22Rv1 (cell line): ENCODE measurements around the gene CEP95.

Experiments
- H3K27ac ChIP-seq: fragments of 450-650 bp; 2 replicates; pipeline ENCODE4 v1.5.1; 2017
- ZFX ChIP-seq: fragments of 450-650 bp; IDR thresholded peaks from 2 replicates; pipeline ENCODE4 v1.6.1; 2017; ENCODE audit warnings: antibody characterized with exemption, borderline replicate concordance
- TF ChIP-seq, protein P1 (sequence below): fragments of 450-650 bp; IDR thresholded peaks from 2 replicates; pipeline ENCODE4 v1.5.1; 2017; ENCODE audit warnings: mild to moderate bottlenecking

CEP95 gene

DNA sequence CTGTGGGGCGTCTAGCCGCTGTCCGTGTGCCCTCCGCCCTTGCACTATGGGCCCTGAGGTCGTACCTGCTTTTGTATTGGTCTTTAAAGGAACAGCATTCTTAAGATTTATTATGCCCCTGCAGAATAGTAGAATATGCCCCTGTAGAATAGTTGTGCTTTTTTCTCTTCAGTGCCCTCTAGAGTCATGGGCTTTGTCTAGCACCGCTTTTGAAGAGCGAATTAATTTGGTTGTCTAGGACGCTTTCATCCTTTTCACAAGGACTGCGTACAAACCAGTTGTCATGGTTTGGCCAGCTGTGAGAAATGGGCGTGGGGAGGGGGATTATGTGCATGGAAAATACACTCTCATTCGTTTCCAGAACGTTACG, 621 bp downstream of the CEP95 start:
- peak overlapping the region; percentile 96 for H3K27ac ChIP-seq
- TF ChIP-seq, protein P1, sequence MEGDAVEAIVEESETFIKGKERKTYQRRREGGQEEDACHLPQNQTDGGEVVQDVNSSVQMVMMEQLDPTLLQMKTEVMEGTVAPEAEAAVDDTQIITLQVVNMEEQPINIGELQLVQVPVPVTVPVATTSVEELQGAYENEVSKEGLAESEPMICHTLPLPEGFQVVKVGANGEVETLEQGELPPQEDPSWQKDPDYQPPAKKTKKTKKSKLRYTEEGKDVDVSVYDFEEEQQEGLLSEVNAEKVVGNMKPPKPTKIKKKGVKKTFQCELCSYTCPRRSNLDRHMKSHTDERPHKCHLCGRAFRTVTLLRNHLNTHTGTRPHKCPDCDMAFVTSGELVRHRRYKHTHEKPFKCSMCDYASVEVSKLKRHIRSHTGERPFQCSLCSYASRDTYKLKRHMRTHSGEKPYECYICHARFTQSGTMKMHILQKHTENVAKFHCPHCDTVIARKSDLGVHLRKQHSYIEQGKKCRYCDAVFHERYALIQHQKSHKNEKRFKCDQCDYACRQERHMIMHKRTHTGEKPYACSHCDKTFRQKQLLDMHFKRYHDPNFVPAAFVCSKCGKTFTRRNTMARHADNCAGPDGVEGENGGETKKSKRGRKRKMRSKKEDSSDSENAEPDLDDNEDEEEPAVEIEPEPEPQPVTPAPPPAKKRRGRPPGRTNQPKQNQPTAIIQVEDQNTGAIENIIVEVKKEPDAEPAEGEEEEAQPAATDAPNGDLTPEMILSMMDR: peak; percentile 79
- TF ChIP-seq ZFX: no peak

DNA sequence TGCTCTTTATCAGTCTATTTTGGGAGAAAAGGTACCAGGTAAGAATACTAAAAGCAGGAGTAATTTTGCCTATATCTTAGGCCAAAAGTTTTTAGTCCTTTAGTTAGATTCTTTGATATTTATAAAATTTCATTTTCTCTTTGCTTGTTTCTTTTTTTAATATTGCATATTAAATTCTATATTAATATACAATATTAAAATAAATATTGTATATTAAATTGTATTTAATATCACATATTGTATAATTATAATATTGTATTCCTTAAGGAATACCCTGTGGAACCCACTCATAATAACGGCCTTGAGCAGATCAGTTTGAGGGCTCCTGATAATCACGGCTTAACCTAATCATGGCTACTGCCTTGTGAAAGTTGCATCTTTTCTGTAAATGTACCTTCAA, 1.9 kb downstream of the CEP95 start:
- TF ChIP-seq, protein P1: no peak
- no peak for TF ChIP-seq ZFX
- no peak overlapping the region for H3K27ac ChIP-seq

DNA sequence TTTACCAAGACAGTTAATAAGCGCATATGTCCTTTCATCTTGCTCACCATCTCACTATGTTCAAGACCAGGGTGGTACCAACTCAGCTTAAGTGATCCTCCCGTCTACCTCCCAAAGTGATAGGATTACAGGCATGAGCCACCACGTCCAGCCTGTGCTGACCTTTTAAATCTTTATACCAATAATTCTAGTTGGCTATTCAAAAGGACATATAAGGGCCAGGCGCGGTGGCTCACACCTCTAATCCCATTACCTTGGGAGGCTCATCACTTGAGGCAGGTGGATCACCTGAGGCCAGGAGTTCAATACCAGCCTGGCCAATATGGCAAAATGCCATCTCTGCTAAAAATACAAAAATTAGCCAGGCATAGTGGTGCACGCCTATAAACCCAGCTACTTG, 2.4 kb downstream of the CEP95 start:
- no peak overlapping the region for H3K27ac ChIP-seq
- TF ChIP-seq ZFX: no peak
- TF ChIP-seq, protein P1: no peak

DNA sequence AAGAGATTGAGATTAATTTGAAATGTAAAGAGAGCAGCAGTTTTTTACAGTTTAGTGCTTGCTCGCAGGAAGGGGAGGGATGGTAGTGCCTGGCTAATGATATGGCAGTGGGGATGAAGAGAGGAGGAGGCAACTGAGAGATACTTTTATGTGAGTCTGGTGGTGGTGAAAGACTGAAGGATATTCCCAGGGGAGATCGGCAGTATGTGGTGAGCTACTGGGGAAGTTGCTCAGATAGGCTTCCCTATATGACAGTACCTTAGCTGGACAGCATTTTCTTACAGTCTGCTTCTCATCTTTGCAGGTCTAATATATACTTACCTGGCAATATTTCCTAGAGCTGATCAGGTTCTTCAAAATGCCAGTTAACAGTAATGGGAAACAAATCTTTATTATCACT, 8.6 kb downstream of the CEP95 start:
- TF ChIP-seq ZFX: no peak
- TF ChIP-seq, protein P1: no peak
- H3K27ac ChIP-seq: no peak overlapping the region

DNA sequence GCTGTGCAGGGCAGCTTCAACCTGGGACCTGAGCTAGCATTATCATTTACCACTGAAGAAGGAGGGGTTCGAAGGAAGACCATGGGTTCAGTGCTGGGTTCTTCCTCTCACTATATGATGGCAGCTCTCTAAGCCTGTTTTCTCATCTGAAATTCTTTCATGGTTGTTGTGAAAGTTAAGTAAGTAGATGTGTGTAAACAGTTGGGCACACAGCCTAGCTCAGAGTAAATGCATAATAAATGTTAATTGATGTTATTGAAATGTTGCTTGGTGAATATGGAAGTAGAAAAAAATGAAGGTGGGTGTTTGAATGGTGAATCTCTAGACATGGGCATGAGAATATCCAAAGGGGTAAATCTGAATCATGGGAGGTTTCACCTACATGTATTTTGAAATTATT, 9.1 kb downstream of the CEP95 start:
- no peak overlapping the region for H3K27ac ChIP-seq

DNA sequence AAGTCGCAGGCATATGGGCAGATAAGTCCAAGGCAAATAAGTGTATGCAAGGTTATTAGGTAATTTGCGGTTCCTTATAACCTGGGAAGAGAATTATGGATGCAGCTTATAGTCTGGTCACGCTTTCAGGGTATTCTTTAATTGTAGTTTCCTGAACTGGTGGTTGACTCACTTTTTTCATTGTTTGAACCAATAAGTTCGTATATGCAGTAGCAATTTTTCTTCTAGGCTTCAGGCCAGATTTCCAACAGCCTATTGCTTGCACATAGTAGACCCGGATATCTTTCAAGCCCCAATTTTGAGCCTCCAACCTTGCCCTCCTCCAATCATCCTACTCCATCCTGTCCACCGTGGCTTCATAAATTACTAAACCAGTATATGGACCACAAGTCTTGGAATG, 12.8 kb downstream of the CEP95 start:
- no peak overlapping the region for H3K27ac ChIP-seq

More for the DNA sequence above, 9.1 kb downstream of the CEP95 start:
- no peak for TF ChIP-seq ZFX
- TF ChIP-seq, protein P1: no peak

DNA sequence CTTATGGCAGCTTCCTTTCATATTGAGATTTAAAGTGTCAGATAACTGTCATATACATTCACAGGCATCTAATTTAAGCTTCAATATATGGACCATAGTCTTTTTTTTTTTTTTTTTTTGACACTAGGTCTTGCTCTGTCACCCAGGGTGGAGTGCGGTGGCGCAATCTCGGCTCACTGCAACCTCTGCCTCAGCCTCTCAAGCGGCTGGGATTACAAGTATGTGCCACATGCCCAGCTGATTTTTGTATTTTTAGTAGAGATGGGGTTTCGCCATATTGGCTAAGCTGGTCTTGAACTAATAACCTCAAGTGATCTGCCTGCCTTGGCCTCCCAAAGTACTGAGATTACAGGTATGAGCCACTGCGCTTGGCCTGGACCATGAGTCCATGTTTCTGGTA, 13.6 kb downstream of the CEP95 start:
- TF ChIP-seq, protein P1: no peak
- no peak for TF ChIP-seq ZFX
- no peak overlapping the region for H3K27ac ChIP-seq

More for the DNA sequence above, 12.8 kb downstream of the CEP95 start:
- TF ChIP-seq ZFX: no peak
- TF ChIP-seq, protein P1: no peak
